ENCODE data around the gene BOLA3. TPM values are rescaled to one million over a fixed set of nuclear protein-coding genes. Genes with fewer than 3 reads are reported as not detected.
A peak's percentile ranks its signal among the peaks of the same experiment; 100 is the strongest.

Gene BOLA3
- 29.3 and 36.9 TPM in 2 replicates for total RNA-seq
- long read RNA-seq, partial matches to known transcripts, result 0 of 6 reads
- long read RNA-seq, other reads (novel, unspliced or antisense), result 0 of 6 reads

GRCh38 chr2:74147727-74148456 is at the start of gene BOLA3:
Gene BOLA3, minus strand, starts transcription at chr2:74147912. Its CDS starts 38 bp downstream, at chr2:74147874.
- Mint-ChIP-seq H3K27me3 (ENCODE audit: low read depth) (no peaks in the 10 kb centered on the region), H3K4me3 (no peak within 1 kb of the TSS), H3K36me3 (ENCODE audit: low read depth) (no peaks in the 10 kb centered on the region), H3K27ac (ENCODE audit: unreplicated experiment) (no peak within 1 kb of the TSS), H3K4me1 (no peaks in the 10 kb centered on the region), H3K9me3 (no peaks in the 10 kb centered on the region)
- DNase-seq (ENCODE audit: low read depth, low spot score), result peak; percentile 85
- TF ChIP-seq, protein P1, sequence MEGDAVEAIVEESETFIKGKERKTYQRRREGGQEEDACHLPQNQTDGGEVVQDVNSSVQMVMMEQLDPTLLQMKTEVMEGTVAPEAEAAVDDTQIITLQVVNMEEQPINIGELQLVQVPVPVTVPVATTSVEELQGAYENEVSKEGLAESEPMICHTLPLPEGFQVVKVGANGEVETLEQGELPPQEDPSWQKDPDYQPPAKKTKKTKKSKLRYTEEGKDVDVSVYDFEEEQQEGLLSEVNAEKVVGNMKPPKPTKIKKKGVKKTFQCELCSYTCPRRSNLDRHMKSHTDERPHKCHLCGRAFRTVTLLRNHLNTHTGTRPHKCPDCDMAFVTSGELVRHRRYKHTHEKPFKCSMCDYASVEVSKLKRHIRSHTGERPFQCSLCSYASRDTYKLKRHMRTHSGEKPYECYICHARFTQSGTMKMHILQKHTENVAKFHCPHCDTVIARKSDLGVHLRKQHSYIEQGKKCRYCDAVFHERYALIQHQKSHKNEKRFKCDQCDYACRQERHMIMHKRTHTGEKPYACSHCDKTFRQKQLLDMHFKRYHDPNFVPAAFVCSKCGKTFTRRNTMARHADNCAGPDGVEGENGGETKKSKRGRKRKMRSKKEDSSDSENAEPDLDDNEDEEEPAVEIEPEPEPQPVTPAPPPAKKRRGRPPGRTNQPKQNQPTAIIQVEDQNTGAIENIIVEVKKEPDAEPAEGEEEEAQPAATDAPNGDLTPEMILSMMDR (conservative IDR thresholded peaks at IDR 0.05), result peak; percentile 72

GRCh38 chr2:74197049-74197448 is 49.3 kb upstream of the BOLA3 start:
- DNase-seq (ENCODE audit: low read depth, low spot score), result no peak
- Mint-ChIP-seq H3K4me1 (peaks cover 37% of the 10 kb centered on the region), H3K27me3 (ENCODE audit: low read depth) (peaks cover 6% of the 10 kb centered on the region), H3K36me3 (ENCODE audit: low read depth) (no peaks in the 10 kb centered on the region), H3K9me3 (peaks cover 2% of the 10 kb centered on the region), H3K4me3 (peak overlapping the region; percentile 34), H3K27ac (ENCODE audit: unreplicated experiment) (no peak overlapping the region)
- TF ChIP-seq, protein P1 (conservative IDR thresholded peaks at IDR 0.05), result no peak

DNA sequence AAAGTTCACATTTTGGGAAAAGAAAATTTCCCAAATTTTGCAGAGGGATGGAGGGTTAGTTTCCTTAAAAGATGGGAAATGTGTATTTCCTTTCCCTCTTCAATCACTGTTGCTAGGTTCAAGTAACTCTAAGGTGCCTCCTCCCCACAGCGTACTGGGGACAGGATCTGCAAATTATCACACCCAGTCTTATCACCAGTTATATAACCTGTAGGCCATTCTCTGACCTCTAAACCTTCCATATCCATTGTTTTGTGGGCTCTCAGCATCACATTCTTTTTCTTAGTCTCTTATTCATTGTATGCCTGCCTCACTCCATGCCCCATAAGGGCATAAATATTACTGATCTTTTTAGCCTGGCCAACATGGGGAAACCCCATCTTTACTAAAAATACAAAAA is 47.1 kb upstream of the BOLA3 start:
- H3K27me3 Mint-ChIP-seq (ENCODE audit: low read depth), result peaks cover 19% of the 10 kb centered on the region

GRCh38 chr2:74191596-74192380 is 44.1 kb upstream of the BOLA3 start:
- TF ChIP-seq, protein P1 (conservative IDR thresholded peaks at IDR 0.05), result no peak
- Mint-ChIP-seq H3K27ac (ENCODE audit: unreplicated experiment) (no peak overlapping the region), H3K9me3 (no peaks in the 10 kb centered on the region), H3K36me3 (ENCODE audit: low read depth) (no peaks in the 10 kb centered on the region), H3K4me3 (no peak overlapping the region), H3K27me3 (ENCODE audit: low read depth) (peaks cover 29% of the 10 kb centered on the region), H3K4me1 (no peaks in the 10 kb centered on the region)
- DNase-seq (ENCODE audit: low read depth, low spot score), result no peak

More for the DNA sequence above, 47.1 kb upstream of the BOLA3 start:
- H3K4me3 Mint-ChIP-seq, result no peak overlapping the region
- H3K9me3 Mint-ChIP-seq, result peaks cover 2% of the 10 kb centered on the region
- H3K36me3 Mint-ChIP-seq (ENCODE audit: low read depth), result no peaks in the 10 kb centered on the region
- DNase-seq (ENCODE audit: low read depth, low spot score), result no peak
- TF ChIP-seq, protein P1 (conservative IDR thresholded peaks at IDR 0.05), result no peak
- H3K27ac Mint-ChIP-seq (ENCODE audit: unreplicated experiment), result no peak overlapping the region
- H3K4me1 Mint-ChIP-seq, result peaks cover 17% of the 10 kb centered on the region

DNA sequence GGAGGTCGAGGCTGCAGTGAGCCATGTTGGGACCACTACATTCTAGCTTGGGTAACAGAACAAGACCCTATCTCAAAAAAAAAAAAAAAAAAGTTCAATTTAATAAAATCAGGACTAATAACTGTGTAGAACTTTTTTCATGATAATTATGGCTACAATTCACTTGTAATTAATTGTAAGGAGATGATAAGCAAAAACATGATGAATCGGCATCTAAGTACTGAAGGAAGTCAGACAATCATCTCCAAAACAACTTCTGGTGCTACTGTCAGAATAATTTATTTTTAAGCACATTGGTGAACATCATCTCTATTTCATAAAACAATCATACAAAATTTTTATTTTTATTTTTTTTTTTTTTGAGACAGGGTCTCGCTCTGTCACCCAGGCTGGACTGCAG is 41.0 kb upstream of the BOLA3 start:
- Mint-ChIP-seq H3K9me3 (no peaks in the 10 kb centered on the region), H3K4me1 (no peaks in the 10 kb centered on the region), H3K27ac (ENCODE audit: unreplicated experiment) (no peak overlapping the region), H3K27me3 (ENCODE audit: low read depth) (peaks cover 31% of the 10 kb centered on the region), H3K4me3 (no peak overlapping the region), H3K36me3 (ENCODE audit: low read depth) (no peaks in the 10 kb centered on the region)
- no peak for DNase-seq (ENCODE audit: low read depth, low spot score)
- TF ChIP-seq, protein P1 (conservative IDR thresholded peaks at IDR 0.05), result no peak
